C4-2B (cell line): ENCODE measurements around the gene LUZP1.

Experiments used
- H3K27ac ChIP-seq: fragments of 450-650 bp; 2 replicates; pipeline ENCODE4 v1.5.1; 2017
- ZFX ChIP-seq: fragments of 450-650 bp; IDR thresholded peaks from 2 replicates; pipeline ENCODE4 v1.6.1; 2017
- TF ChIP-seq, protein P1 (sequence below): fragments of 450-650 bp; conservative IDR thresholded peaks from 2 replicates; pipeline ENCODE4 v1.5.1; 2017; ENCODE audit warnings: mild to moderate bottlenecking

Gene LUZP1

DNA sequence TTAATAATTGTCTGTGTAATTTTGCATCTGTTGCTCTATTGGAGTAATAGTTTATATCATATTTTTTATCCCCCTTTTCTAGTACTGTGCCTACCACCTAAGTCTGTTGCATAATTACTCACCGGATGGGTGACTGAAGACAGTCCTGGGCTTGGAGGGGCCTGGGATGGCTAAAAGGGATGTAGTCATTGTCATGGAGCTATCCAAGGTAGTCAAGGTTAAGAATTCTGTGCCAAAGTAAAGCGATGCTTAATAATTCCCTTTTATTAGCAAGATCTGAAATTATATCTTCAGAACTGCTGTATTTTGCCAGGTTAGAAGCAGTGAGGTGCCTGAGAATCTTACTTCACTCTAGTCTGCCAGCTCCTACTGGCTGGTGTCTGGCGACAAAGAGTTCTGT lies 87.8 kb downstream of the LUZP1 start:
- TF ChIP-seq ZFX, result no peak
- TF ChIP-seq, protein P1, sequence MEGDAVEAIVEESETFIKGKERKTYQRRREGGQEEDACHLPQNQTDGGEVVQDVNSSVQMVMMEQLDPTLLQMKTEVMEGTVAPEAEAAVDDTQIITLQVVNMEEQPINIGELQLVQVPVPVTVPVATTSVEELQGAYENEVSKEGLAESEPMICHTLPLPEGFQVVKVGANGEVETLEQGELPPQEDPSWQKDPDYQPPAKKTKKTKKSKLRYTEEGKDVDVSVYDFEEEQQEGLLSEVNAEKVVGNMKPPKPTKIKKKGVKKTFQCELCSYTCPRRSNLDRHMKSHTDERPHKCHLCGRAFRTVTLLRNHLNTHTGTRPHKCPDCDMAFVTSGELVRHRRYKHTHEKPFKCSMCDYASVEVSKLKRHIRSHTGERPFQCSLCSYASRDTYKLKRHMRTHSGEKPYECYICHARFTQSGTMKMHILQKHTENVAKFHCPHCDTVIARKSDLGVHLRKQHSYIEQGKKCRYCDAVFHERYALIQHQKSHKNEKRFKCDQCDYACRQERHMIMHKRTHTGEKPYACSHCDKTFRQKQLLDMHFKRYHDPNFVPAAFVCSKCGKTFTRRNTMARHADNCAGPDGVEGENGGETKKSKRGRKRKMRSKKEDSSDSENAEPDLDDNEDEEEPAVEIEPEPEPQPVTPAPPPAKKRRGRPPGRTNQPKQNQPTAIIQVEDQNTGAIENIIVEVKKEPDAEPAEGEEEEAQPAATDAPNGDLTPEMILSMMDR, result no peak
- H3K27ac ChIP-seq, result no peak overlapping the region

DNA sequence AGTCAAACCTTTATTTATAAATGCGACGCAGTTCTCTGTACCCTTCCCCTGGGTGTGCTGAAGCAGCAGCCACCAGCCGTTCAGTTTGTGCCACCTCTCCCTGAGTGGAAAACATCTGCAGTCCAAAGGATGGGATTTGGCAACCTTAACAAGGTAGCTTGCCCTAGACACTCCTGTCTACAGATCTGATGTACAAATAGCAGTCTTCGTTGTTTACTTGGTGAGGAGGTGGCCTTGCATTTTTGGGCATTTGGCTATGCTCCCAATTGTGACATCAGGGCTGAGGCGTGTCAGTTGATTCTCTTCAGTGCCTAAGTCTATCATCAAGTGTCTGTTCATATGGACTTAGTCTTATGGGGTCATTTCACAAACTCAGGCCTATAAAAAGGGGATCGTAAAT lies 89.6 kb downstream of the LUZP1 start:
- H3K27ac ChIP-seq, result no peak overlapping the region
- TF ChIP-seq ZFX, result no peak
- TF ChIP-seq, protein P1, result no peak

DNA sequence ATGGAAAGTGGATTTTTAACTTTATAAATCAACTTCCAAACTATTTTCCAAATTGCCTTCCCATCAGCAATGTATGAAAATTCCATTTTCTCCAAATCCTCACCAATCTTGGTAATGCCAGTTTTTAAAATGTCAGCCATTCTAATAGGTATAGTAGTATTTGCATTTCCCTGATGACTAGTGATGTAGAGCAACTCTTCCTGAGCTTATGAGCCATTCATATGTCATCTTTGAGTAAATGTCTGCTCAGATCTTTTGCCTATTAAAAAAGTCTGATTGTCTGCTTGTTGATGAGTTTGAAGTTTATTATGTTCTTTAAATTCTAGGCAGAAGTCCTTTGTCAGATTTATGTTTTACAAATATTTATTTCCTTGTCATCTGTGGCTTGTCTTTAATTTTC lies 94.6 kb downstream of the LUZP1 start:
- no peak overlapping the region for H3K27ac ChIP-seq
- no peak for TF ChIP-seq ZFX
- TF ChIP-seq, protein P1, result no peak

DNA sequence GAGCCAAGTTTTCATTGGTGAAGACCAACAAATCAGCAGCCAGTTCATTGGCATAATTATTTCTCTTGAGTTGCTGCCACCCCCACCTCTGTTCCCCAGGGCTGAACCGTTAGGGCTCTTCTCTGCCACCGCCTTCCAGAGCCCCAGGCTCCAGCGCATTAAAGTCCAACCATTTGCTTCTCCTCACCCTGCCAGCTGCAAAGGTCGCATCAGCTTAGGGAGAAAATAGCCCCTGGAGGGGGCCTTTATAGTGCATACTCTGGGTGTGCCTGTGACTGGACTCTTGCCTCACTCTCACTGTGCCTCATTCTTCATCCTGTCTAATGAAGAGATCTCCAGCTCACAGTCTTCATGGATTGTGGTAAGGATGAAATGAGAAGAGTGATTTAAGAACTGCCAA lies 99.0 kb downstream of the LUZP1 start:
- TF ChIP-seq, protein P1, result no peak
- TF ChIP-seq ZFX, result no peak

DNA sequence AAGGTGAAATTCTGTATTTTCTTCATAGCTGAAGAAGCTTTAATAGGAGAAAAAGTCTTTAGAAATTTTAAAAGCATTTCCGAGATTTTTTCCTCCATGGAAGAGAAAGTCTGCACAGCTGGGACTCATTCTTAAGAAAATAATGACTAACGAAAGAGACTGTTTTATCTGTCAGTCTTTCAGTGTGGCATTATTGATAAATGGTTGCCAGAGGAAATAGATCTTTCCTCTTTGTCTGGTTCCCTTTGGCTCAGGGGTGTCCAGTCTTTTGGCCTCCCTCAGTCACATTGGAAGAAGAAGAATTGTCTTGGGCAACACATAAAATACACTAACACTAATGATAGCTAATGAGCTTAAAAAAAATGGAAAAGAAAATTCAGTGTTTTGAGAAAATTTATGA lies 99.5 kb downstream of the LUZP1 start:
- no peak overlapping the region for H3K27ac ChIP-seq
- TF ChIP-seq ZFX, result no peak
- TF ChIP-seq, protein P1, result no peak

More for the DNA sequence above, 99.0 kb downstream of the LUZP1 start:
- no peak overlapping the region for H3K27ac ChIP-seq

DNA sequence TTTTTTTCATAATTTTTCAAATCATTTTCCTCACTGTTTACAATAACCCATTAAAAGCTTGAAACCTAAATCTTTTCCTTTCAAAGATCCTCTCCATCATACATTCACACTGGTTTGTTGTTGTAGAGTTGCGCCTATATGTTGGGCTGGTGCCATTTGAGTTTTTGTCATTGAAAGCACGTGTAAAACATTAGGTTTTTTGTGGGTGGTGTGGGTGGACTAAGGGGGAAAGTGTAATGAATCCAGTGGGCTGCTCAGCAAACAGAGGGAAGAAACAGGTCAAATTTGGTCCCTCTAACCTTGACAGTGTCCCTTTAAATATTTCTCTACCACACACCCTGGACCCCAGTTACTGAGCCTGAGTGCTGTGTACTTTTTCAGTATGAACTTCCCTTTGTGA lies 102.6 kb downstream of the LUZP1 start:
- no peak overlapping the region for H3K27ac ChIP-seq
- TF ChIP-seq, protein P1, result no peak
- no peak for TF ChIP-seq ZFX

DNA sequence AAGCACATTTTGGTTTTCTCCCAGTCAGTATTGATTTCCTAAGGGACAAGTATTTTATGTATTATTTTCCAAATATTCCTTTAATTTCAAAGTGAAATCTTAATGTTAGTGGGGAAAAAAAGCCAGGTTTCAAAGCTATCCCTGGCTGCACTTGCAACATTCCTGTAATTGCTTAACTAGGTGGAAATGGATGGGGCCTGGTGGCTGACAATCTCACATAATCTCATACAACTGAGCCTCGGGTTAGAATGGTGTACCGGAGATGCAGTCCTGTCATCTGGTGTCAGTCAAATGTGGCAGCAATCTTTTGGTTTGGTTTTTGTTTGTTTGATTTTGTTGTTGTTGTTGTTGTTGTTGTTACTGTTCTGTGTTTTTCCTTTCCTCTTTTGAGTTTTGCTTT lies 103.3 kb downstream of the LUZP1 start:
- TF ChIP-seq, protein P1, result no peak
- TF ChIP-seq ZFX, result no peak
- no peak overlapping the region for H3K27ac ChIP-seq
